Colonic mucosa (tissue), 4 donors: ENCODE results near the gene CIDEC. TPM values are rescaled to one million over a fixed set of nuclear protein-coding genes. Genes with fewer than 3 reads are reported as not detected.
"Not testable (repeated sequence)": the region's sequence is repeated elsewhere in the genome, so short reads cannot be mapped to it uniquely, and the experiment has no call there.

Source experiments
- DNase-seq: peaks from one replicate; pipeline ENCODE4 v3.0.0-alpha.2; 2020
- H3K27ac ChIP-seq: fragments of 200-600 bp; one replicate; pipeline ENCODE4 v1.8.0; 2021
- H3K27me3 ChIP-seq: fragments of 200-600 bp; one replicate; pipeline ENCODE4 v1.8.0; 2021
- H3K36me3 ChIP-seq: fragments of 200-600 bp; one replicate; pipeline ENCODE4 v1.8.0; 2021
- H3K4me1 ChIP-seq: fragments of 200-600 bp; one replicate; pipeline ENCODE4 v1.8.0; 2021; ENCODE audit warnings: mild to moderate bottlenecking
- H3K4me3 ChIP-seq: fragments of 200-600 bp; one replicate; pipeline ENCODE4 v1.8.0; 2021
- H3K9ac ChIP-seq, 2 donors: one replicate each; pipeline ENCODE4 v1.7.0; 2013; ENCODE audit warnings: control low read depth in 2 of 2, low read depth in 2 of 2, low read length in 2 of 2
- H3K9me3 ChIP-seq: fragments of 200-600 bp; one replicate; pipeline ENCODE4 v1.8.0; 2021
- intact Hi-C: fragments of 100-400 bp; cut with DNase I; formaldehyde crosslinking; loops from one replicate; pipeline ENCODE4 v1.14.1; 2022
- total RNA-seq, 2 donors: library from RNA; stranded (reverse); fragmentation: NEBNext Ultra II Directional in 1 of 2; extraction: Animal tissue kit (Norgen Biotek cat#: 25700) in 1 of 2; gene quantifications; one replicate each; pipeline ENCODE4 v1.2.1, GENCODE V29; 2021
- TF ChIP-seq, protein P1 (sequence below): fragments of 200-600 bp; IDR thresholded peaks from one replicate; pipeline ENCODE4 v1.8.0; 2022; ENCODE audit warnings: antibody characterized with exemption, mild to moderate bottlenecking
- donor health status: healthy.
- donor health status: DM: no; HTN: no; CAD: no.
- donor health status: DM: no; HTN: no; CAD: no.

CIDEC gene
- total RNA-seq, 2 donors from 2014 or later: 4.5 to 8.9 TPM

DNA sequence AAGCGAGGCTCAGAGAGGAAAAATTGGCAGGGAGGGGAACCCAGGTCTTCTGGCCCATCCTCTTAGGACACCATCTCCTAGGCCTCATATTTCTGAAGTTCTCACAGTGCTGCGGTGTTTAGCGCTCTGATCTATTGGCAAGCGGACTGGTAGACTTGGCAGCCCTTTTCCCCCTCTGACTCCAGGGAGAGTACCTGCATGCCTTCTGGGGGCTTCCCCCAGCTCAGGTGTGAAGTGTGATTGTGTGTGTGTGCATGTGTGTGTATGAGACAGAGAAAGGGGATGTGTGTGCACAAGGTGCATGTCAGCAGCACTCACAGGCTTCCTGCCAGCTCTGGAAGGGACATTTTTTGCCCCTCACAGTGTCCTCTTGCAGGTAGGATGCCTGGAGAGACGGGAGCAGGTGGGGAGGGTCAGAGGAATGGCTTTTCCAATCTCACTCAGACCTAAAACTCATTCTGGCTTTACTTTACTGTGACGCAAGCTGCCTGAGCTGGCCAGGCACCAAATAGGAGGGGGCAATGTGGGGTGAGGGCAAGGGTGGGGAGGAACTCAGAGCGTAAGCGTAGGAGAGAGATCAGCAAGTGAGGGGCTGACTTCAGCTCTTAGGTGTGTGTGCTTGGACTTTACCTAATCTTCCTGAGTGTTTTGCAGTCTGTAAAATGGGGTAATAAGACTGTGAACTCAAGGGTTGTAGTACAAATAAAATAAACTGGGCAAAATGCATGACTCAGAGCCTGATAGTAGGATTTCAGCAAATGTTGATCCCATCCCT lies 18.6 kb upstream of the CIDEC start:
- Histone ChIP-seq H3K9ac (peak overlapping the region; percentile 32 to 88), H3K36me3 (no peaks in the 10 kb centered on the region), H3K9me3 (no peaks in the 10 kb centered on the region), H3K4me3 (peak overlapping the region; percentile 8), H3K27ac (peak overlapping the region; percentile 97), H3K27me3 (no peaks in the 10 kb centered on the region), H3K4me1 (peaks cover 13% of the 10 kb centered on the region)
- TF ChIP-seq, protein P1, sequence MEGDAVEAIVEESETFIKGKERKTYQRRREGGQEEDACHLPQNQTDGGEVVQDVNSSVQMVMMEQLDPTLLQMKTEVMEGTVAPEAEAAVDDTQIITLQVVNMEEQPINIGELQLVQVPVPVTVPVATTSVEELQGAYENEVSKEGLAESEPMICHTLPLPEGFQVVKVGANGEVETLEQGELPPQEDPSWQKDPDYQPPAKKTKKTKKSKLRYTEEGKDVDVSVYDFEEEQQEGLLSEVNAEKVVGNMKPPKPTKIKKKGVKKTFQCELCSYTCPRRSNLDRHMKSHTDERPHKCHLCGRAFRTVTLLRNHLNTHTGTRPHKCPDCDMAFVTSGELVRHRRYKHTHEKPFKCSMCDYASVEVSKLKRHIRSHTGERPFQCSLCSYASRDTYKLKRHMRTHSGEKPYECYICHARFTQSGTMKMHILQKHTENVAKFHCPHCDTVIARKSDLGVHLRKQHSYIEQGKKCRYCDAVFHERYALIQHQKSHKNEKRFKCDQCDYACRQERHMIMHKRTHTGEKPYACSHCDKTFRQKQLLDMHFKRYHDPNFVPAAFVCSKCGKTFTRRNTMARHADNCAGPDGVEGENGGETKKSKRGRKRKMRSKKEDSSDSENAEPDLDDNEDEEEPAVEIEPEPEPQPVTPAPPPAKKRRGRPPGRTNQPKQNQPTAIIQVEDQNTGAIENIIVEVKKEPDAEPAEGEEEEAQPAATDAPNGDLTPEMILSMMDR: no peak
- peak; percentile 78 for DNase-seq
- intact Hi-C loops: no loop called here

DNA sequence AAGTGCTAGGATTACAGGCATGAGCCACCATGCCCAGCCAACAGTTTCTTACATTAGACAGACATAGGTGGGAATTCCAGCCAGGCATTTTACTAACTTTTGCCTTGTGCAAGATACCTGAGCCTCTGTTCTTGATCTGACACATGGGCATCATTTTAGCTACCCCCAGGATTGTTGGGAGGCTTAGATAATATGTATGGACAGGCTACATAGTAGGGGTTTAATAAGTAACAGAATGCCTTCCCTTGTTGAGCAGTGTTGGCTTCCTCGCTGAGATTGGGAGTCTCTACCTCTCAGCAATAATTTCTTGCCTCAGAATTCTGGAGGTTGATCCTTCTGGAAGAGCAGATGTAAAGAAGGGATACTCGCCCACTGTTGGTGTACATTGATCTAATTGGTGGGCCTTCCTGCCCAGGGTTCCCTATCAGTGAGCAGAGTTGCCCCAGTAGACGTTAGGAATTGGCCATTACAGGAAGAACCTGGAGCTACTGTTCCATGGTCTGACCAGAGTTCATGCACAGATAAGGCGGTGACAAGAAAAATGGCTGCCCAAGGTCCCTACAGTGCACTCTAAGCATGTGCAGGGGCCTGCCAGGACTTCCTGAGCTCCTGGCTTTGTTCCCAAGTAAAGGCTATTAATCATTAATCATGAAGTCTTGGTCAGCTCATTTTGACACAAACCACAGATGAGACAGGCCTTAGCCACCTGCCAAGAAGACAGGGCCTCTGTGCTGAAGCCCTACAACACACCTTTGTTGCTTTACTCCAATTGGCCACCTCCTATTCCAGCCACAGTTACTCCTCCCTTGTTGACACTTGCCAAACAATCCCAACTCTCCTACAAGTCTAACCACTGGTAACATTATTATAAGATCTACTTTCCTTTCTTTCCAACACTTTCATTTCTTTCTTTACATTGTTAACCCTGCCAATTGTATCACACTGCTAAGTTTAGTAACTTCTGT lies 17.6 kb upstream of the CIDEC start:
- Histone ChIP-seq H3K27ac (peak overlapping the region; percentile 97), H3K4me1 (peaks cover 13% of the 10 kb centered on the region), H3K9me3 (no peaks in the 10 kb centered on the region), H3K4me3 (peak overlapping the region; percentile 8), H3K27me3 (no peaks in the 10 kb centered on the region), H3K9ac (peak overlapping the region in 1 of 2 donors; percentile 88), H3K36me3 (no peaks in the 10 kb centered on the region)
- TF ChIP-seq, protein P1: no peak
- intact Hi-C loops: no loop called here
- peak; percentile 77 for DNase-seq

DNA sequence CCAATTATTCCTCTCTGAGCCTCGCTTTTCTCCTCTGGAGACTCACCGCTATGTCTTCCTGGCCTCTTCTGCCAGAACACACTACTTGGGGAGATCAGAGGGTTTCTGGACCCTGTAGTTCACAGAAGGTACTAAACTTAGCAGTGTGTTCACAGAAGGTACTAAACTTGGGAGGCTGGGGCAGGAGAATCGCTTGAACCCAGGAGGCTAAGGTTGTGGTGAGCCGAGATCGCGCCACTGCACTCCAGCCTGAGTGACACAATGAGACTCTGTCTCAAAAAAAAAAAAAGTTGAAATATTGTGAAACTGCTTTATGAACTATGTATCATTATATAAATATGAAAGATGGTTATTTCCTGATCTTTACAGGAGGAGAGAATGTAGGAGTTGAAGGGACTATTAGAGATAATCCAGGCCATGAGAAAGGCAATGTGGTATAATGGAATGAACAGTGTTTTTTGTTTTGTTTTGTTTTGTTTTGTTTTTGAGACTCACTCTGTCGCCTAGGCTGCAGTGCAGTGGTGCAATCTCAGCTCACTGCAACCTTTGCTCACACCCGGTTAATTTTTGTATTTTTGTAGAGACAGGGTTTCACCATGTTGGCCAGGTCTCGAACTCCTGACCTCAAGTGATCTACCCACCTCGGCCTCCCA lies 16.8 kb upstream of the CIDEC start:
- intact Hi-C loops, H3K9me3 ChIP-seq, DNase-seq, H3K4me3 ChIP-seq, H3K27me3 ChIP-seq, H3K36me3 ChIP-seq: not testable (repeated sequence)
- Histone ChIP-seq H3K4me1 (peaks cover 13% of the 10 kb centered on the region), H3K9ac (peak overlapping the region in 1 of 2 donors; percentile 88), H3K27ac (peak overlapping the region; percentile 97)

DNA sequence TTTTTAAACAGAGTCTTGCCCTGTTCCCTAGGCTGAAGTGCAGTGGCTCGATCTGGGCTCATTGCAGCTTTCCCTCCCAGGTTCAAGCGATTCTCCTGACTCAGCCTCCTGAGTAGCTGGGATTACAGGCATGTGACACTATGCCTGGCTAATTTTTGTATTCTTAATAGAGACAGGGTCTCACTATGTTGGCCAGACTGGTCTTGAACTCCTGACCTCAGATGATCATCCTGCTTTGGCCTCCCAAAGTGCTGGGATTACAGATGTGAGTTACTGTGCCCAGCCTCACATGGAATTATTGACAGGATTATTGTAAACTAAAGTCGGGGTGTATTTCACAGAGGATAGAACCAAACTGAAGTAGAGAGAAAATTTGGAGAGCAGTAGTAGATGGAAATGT lies 15.7 kb upstream of the CIDEC start:
- peaks cover 14% of the 10 kb centered on the region for H3K4me1 ChIP-seq
- H3K27me3 ChIP-seq, H3K27ac ChIP-seq, H3K4me3 ChIP-seq, intact Hi-C loops, DNase-seq, H3K36me3 ChIP-seq, H3K9me3 ChIP-seq, H3K9ac ChIP-seq: not testable (repeated sequence)

DNA sequence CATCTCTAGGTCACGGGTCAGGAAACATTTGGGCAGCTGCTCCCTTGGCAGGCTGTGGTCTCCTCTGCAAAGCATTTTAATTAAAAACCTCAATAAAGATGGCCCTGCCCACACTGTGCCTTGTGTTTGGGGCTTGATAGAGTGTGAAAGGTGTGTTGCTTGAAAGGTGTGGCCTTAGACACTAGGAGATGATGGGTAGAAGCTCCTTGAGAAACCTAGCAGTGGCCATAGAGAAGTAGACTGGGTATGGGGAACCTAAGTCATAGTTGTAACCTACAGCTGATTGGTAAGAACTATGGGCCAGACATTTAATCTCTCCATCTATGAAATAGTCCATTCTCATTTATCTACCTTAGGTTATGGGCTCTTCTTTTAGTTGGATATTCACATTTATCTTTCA lies 13.7 kb upstream of the CIDEC start:
- Histone ChIP-seq H3K27me3 (no peaks in the 10 kb centered on the region), H3K36me3 (no peaks in the 10 kb centered on the region), H3K4me3 (no peak overlapping the region), H3K27ac (peak overlapping the region; percentile 47), H3K9ac (no peak overlapping the region), H3K9me3 (no peaks in the 10 kb centered on the region), H3K4me1 (peaks cover 14% of the 10 kb centered on the region)
- DNase-seq: no peak
- TF ChIP-seq, protein P1: no peak
- intact Hi-C loops: no loop called here

DNA sequence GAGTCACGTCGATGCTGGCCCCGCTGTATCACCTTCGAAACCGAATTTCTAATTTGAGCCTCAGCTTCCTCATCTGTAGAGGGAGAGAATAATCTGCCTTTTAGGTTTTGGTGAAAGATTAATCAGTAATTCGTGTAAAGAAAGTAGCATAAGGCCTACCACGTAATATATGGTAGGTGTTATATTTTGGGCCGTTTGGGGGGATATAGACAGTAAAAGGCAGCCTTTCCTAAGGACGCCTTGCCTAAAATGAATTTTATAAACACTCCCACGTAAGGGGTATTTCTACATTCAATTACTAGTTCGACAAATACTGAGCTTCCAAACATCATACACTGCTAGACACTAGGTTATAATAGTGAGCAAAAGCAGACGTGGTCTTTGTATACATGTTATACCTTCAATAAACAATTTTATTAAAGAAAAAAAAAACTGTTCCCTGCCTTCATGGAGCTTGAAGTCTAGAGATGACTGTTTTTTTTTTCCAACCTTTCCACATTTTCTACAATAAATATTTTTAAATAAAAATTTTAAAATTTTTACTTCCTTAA lies 11.1 kb upstream of the CIDEC start:
- no peak for DNase-seq
- TF ChIP-seq, protein P1: no peak
- H3K36me3 ChIP-seq: no peaks in the 10 kb centered on the region

More for the DNA sequence above, 11.1 kb upstream of the CIDEC start:
- Histone ChIP-seq H3K4me1 (peaks cover 4% of the 10 kb centered on the region), H3K9ac (peak overlapping the region; percentile 90 to 96), H3K27ac (peak overlapping the region; percentile 86), H3K27me3 (no peaks in the 10 kb centered on the region), H3K4me3 (peak overlapping the region; percentile 67), H3K9me3 (no peaks in the 10 kb centered on the region)
- intact Hi-C loops: no loop called here
